ENCODE measurements around the gene LRRC32. TPM values are rescaled to one million over a fixed set of nuclear protein-coding genes. Genes with fewer than 3 reads are reported as not detected.

The LRRC32 gene
- total RNA-seq, 4 donors from 2014 or later: 15.6 to 42.5 (median 17.9) TPM

DNA sequence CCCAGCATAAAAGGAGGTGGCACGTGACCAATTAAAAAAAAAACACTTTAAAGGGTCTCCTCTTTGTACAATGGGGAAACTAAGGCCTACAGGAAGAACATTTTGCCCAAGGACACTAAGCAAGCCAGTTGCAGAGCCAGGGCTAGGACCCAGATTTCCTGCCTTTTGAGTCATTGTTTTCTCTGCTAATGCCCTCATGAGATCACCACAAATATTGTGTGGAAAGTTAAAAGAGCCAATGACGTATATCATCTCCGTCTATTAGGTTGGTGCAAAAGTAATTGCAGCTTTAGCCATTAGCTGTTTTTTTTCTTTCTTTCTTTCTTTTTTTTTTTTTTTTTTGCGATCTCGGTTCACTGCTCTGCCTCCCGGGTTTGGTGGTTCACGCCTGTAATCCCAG, 24.1 kb upstream of the LRRC32 start:
- no peak for DNase-seq
- no peaks in the 10 kb centered on the region for H3K36me3 ChIP-seq
- H3K4me3 ChIP-seq (replicated peaks in 1 of 3): no peak overlapping the region
- TF ChIP-seq POLR2A (IDR thresholded peaks at IDR 0.05): no peak
- TF ChIP-seq, protein P1, sequence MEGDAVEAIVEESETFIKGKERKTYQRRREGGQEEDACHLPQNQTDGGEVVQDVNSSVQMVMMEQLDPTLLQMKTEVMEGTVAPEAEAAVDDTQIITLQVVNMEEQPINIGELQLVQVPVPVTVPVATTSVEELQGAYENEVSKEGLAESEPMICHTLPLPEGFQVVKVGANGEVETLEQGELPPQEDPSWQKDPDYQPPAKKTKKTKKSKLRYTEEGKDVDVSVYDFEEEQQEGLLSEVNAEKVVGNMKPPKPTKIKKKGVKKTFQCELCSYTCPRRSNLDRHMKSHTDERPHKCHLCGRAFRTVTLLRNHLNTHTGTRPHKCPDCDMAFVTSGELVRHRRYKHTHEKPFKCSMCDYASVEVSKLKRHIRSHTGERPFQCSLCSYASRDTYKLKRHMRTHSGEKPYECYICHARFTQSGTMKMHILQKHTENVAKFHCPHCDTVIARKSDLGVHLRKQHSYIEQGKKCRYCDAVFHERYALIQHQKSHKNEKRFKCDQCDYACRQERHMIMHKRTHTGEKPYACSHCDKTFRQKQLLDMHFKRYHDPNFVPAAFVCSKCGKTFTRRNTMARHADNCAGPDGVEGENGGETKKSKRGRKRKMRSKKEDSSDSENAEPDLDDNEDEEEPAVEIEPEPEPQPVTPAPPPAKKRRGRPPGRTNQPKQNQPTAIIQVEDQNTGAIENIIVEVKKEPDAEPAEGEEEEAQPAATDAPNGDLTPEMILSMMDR (IDR thresholded peaks at IDR 0.05): no peak
- no peaks in the 10 kb centered on the region for H3K4me1 ChIP-seq
- WGBS, 2 donors: 79 to 84% methylated on average over 7 of the region's 7 CpGs
- intact Hi-C loops (cut with DNase I): no loop called here
- no peaks in the 10 kb centered on the region for H3K27me3 ChIP-seq
- no peaks in the 10 kb centered on the region for H3K9me3 ChIP-seq
- H3K27ac ChIP-seq: no peak overlapping the region

DNA sequence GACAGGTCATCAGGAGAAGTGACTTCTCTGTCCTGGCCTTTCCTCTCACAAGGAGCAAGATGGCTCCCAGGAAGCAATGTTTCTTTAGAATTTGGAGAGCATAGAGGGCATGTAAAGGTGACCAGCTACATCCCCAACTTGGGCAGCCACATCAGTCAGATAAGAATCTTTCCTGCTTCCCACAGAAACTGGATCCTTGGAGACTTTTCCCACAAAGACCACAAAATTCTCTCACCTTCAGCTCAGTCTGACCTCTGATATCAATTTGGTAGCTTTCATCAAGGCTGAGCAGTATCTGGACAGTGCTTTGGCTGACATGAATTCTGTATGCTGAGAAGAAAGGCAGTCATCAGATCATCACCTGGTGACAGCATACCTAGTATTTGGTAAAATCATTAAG, 23.3 kb upstream of the LRRC32 start:
- intact Hi-C loops (cut with DNase I): no loop called here
- Histone ChIP-seq H3K27ac (no peak overlapping the region), H3K36me3 (no peaks in the 10 kb centered on the region), H3K27me3 (no peaks in the 10 kb centered on the region), H3K4me3 (replicated peaks in 1 of 3) (no peak overlapping the region), H3K9me3 (no peaks in the 10 kb centered on the region), H3K4me1 (no peaks in the 10 kb centered on the region)
- no peak for DNase-seq
- TF ChIP-seq, protein P1 (IDR thresholded peaks at IDR 0.05): no peak
- TF ChIP-seq POLR2A (IDR thresholded peaks at IDR 0.05): no peak

DNA sequence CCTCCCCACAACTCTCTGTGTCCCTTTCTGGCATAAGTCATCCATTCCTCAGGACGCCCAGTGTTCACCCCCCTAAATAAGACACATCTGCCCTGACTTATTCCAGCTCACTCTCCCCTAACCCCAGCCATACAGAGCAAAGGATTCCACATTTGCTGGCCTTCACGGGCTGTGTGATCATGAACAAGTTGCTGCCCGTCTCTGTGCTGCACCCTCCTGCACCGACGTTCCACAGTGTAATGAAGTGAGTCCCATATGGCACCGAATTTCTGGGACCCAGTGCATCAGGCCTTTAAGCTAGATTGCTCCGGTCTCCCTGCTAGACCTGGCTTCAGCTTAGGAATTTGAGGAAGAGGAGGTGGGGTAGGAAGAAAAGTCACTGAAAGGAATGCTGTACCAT, 22.4 kb upstream of the LRRC32 start:
- H3K4me1 ChIP-seq: no peaks in the 10 kb centered on the region
- WGBS, 2 donors: 79 to 81% methylated on average over 7 of the region's 7 CpGs
- no peaks in the 10 kb centered on the region for H3K9me3 ChIP-seq
- DNase-seq: no peak
- no peak overlapping the region for H3K4me3 ChIP-seq (replicated peaks in 1 of 3)
- H3K36me3 ChIP-seq: no peaks in the 10 kb centered on the region
- no peak overlapping the region for H3K27ac ChIP-seq
- no peak for TF ChIP-seq POLR2A (IDR thresholded peaks at IDR 0.05)
- TF ChIP-seq, protein P1 (IDR thresholded peaks at IDR 0.05): no peak
- intact Hi-C loops (cut with DNase I): no loop called here
- no peaks in the 10 kb centered on the region for H3K27me3 ChIP-seq

DNA sequence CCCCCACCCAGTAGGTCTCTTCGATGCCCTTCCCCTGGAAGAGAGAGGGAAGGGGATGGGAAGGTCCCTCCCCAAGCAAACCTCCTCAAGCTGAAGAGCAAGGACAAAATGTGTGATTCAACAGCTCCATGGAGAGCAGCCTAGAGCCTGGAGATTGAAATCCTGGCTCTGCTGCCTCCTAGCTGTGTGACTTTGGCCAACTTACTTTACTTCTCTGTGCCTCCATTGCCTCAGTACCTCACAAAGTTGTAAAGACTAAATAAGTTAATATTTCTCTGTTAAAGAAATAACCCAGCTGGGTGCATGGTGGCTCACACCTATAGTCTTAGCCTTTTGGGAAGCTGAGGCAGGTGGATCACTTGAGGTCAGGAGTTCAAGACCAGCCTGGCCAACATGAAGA, 21.1 kb upstream of the LRRC32 start:
- Histone ChIP-seq H3K27ac (no peak overlapping the region), H3K4me1 (no peaks in the 10 kb centered on the region), H3K27me3 (no peaks in the 10 kb centered on the region), H3K9me3 (no peaks in the 10 kb centered on the region), H3K4me3 (replicated peaks in 1 of 3) (no peak overlapping the region), H3K36me3 (no peaks in the 10 kb centered on the region)
- intact Hi-C loops (cut with DNase I): no loop called here
- no peak for DNase-seq
- TF ChIP-seq POLR2A (IDR thresholded peaks at IDR 0.05): no peak
- TF ChIP-seq, protein P1 (IDR thresholded peaks at IDR 0.05): no peak
- WGBS, 2 donors: 64 to 100% methylated on average over 1 of the region's 1 CpG

DNA sequence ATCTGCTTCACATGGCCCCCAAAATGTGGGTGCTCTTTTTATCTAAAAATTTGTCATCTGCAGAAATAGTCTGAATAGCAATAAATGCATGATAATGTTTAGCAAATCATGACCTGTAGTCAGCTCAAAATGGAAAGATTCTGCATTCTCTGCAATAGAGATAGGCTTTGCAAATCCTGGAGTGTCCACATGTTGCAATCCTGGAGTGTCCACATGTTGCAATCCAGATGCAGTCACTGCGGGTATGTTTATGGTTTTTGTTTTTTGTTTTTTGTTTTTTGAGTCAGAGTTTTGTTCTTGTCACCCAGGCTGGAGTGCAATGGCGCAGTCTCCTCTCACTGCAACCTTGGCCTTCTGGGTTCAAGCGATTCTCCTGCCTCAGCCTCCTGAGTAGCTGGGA, 20.2 kb upstream of the LRRC32 start:
- TF ChIP-seq, protein P1 (IDR thresholded peaks at IDR 0.05): no peak
- TF ChIP-seq POLR2A (IDR thresholded peaks at IDR 0.05): no peak
- H3K27me3 ChIP-seq: no peaks in the 10 kb centered on the region
- intact Hi-C loops (cut with DNase I): no loop called here
- H3K9me3 ChIP-seq: no peaks in the 10 kb centered on the region
- H3K4me3 ChIP-seq (replicated peaks in 1 of 3): no peak overlapping the region
- H3K36me3 ChIP-seq: no peaks in the 10 kb centered on the region
- no peak for DNase-seq
- WGBS, 2 donors: 91 to 92% methylated on average over 3 of the region's 3 CpGs
- H3K27ac ChIP-seq: no peak overlapping the region
- no peaks in the 10 kb centered on the region for H3K4me1 ChIP-seq

Data from thyroid gland (tissue), 4 donors.